Measurements from ENCODE around the gene ZNF300. TPM values are rescaled to one million over a fixed set of nuclear protein-coding genes. Genes with fewer than 3 reads are reported as not detected.
"Not testable (repeated sequence)": the region's sequence is repeated elsewhere in the genome, so short reads cannot be mapped to it uniquely, and the experiment has no call there.

The ZNF300 gene
- polyA plus RNA-seq (ENCODE audit: insufficient read length in 4 of 4) = 10 to 100 TPM; 31.6 to 48.7 (median 42.7) TPM

DNA sequence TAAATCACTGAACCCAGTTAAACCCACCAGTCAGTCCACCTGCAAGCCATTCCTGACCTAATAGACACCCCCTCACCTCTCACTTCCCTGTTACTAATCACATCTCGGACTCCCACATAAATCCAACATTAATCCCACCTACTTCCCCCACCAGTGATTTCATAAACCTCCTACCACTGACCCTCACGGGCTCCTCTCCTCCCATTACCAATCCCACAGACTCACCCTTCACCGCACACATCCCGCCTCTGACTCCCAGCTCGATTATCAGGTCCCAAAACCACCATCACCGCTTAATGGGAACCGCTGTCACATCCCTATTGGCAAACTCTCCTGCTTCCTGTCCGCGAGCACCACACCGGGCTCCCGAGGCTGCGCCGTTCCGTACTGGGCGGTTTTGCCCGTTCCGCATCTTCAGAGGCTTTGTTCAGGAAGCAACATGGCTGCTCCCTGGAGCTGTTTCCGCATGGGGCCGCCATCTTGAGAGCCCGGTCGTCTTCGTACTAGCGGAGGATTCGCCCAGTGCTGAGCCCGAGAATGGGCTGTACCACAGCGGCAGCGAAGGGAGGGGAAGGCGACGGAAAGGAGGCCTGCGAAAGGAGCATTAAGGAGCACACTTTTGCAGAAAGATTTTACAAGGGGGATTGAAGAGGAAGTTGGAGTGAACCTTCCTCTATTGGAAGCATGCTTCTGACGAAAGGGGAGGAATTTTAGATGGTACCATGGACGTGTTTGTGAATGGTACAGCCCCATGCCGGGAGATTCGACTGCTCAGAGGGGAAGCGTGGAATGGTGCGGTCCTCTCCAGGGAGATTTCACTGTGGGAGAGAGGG, at the start of gene ZNF300:
Gene ZNF300 (minus strand): TSS at position 502 of the 833 bp plus-strand sequence. CDS start 1,825 bp downstream, outside the sequence.
- DNase-seq (ENCODE audit: low read depth in 4 of 4, low spot score in 3 of 4) = peak; percentile 89 to 96 (median 94)

- no peak for DNase-seq (ENCODE audit: low read depth in 4 of 4, low spot score in 3 of 4)
Measured at GRCh38 chr5:150948539-150948938, 43.8 kb upstream of the ZNF300 start.

GRCh38 chr5:150946351-150946905, 41.6 kb upstream of the ZNF300 start:
- peak; percentile 89 to 94 (median 93) for DNase-seq (ENCODE audit: low read depth in 4 of 4, low spot score in 3 of 4)

- DNase-seq (ENCODE audit: low read depth in 4 of 4, low spot score in 3 of 4) = peak in 1 of 4 donors; percentile 12
Measured at GRCh38 chr5:150945947-150946346, 41.2 kb upstream of the ZNF300 start.

- no peak for DNase-seq (ENCODE audit: low read depth in 4 of 4, low spot score in 3 of 4)
Measured at GRCh38 chr5:150945486-150945885, 40.7 kb upstream of the ZNF300 start.

GRCh38 chr5:150931368-150931965, 26.7 kb upstream of the ZNF300 start:
- no peak for DNase-seq (ENCODE audit: low read depth in 4 of 4, low spot score in 3 of 4)

DNA sequence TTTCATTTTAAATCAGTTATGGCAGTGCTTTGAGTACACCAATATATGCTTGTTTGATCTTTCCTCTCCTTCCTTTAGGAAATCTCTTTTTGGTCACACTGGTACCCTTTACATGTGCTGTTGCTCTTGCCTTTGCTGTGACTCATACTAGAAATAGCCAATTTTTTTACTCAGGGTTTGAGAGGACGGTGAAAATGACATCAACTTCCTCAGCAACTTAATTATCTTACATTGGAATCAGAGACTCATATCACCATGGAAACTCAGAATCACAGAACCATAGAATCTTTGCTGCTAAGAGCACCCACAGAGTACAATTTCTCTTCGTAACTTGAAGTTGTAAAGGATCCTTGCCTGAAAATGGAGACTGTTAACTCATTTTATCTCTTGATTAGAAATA, 13.8 kb upstream of the ZNF300 start:
- no peak for DNase-seq (ENCODE audit: low read depth in 4 of 4, low spot score in 3 of 4)

DNA sequence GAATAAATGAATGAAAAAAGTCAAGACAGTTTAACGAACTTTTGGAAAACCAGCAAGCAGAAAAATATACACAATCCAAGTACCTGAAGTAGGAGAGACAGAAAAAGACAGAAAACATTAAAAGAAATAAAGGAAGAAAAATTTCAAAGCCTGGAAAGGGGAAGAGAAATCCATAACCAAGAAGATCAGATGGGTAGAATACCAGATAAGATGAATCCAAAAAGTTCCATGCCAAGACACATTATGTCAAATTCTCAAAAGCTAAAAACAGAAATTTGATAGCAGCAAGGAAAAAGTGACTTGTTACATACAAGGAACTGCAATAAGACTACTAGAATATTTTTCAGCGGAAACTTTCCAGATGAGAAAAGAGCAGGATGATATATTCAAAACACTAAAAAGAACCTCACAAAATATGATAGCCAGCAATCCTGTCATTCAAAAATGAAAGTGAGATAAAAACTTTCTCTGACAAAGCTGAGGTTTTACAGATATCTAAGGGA, 7.6 kb upstream of the ZNF300 start:
- no peak for DNase-seq (ENCODE audit: low read depth in 4 of 4, low spot score in 3 of 4)

- no peak for DNase-seq (ENCODE audit: low read depth in 4 of 4, low spot score in 3 of 4)
Measured at GRCh38 chr5:150905312-150905683, 518 bp upstream of the ZNF300 start.

DNA sequence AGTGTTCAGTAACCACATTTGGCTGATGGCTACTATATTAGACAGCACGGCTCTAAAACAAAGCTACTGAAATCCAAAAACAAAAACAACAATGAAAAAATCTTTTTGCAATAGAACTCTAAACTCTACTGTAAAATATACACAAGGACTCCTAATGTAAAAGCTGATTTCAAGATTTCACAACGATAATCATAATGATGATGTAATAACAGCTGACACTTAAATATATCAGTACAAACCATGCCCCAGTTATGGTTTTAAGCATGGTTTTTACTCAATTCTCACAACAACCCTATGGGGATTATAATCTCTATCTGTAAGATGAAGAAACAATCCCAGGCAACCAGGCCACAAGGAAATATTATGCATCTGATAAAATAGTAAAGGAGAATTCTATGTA, 3.3 kb downstream of the ZNF300 start:
- DNase-seq (ENCODE audit: low read depth in 4 of 4, low spot score in 3 of 4) = no peak

DNA sequence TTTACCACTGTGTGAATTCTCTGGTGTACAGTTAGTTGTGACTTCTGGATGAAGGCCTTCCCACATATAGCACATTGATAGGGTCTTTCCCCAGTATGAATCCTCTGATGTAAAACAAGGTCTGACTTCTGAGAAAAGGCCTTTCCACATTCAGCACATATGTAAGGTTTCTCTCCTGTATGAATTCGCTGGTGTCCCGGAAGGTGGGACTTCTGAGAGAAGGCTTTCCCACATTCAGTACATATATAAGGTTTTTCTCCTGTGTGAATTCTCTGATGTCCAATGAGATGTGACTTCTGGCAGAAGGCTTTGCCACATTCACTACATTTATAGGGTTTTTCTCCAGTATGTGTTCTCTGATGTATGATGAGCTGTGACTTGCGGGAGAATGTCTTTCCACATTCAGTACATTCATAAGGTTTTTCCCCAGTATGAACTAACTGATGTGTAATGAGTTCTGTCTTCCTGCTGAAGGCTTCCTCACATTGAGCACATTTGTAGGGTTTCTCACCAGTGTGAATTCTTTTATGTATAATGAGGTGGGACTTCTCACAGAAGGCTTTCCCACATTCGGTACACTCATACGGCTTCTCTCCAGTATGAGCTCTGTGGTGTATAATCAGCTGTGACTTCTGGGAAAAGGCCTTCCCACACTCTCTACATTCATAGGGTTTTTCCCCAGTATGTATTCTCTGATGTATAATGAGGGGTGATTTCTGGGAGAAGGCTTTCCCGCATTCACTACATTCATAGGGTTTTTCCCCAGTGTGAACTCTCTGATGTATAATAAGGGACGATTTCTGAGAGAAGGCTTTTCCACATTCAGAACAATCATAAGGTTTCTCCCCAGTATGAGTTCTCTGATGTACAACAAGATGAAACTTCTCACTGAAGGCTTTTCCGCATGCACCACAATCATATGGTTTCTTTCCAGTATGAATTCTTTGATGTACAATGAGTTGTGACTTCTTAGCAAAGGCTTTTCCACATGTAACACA, 9.1 kb downstream of the ZNF300 start:
- no peak for DNase-seq (ENCODE audit: low read depth in 4 of 4, low spot score in 3 of 4)

DNA sequence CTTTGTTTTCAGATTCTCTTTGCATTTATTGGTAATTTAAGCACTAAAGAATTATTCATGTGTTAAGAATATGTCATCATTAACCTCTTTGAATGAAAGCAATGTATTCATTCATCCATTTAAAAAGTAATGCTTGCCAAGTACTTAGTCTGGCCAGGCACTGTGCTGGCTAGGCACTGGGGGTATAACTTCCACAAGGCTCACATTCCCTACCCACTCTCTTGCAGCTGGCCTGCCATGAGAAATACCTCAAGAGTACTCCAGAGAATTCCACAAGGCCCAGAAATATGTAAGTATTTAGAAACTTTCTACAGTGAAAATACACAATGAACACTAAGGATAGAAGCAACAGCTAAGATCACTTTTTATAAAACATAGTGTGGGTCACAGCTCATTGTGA, 25.4 kb downstream of the ZNF300 start:
- DNase-seq (ENCODE audit: low read depth in 4 of 4, low spot score in 3 of 4) = no peak

DNA sequence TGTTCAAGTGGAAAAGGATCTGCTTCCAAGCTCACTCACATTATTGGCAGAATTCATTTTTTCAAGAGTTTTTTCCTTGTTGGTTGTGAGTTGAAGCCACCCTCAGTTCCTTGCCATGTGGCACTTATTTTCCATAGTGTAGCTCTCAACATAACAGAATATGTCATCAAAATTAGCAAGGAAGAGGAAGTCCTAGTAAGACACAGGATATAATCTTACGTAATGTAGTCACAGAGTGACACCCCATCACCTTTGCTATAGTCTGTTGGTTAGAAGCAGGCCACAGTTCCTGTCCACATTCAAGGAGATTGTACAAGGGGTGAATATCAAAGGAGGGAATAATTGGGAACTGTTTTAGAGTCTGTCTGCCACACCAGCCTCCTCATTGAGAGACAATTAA, 42.7 kb downstream of the ZNF300 start:
- no peak for DNase-seq (ENCODE audit: low read depth in 4 of 4, low spot score in 3 of 4)

GRCh38 chr5:150860246-150860821, 44.4 kb downstream of the ZNF300 start:
- DNase-seq (ENCODE audit: low read depth in 4 of 4, low spot score in 3 of 4) = no peak

DNA sequence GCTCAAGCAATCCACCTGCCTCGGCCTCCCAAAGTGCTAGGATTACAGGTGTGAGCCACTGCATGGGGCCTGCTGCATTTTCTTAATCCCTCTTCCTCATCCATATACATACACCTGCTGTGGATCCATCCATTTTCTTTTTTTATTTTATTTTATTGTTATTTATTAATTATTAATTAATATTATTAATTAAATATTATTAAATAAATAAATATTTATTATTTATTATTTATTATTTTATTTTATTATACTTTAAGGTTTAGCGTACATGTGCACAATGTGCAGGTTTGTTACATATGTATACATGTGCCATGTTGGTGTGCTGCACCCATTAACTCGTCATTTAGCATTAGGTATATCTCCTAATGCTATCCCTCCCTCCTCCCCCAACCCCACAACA, 48.1 kb downstream of the ZNF300 start:
- DNase-seq (ENCODE audit: low read depth in 4 of 4, low spot score in 3 of 4) = not testable (repeated sequence)

DNA sequence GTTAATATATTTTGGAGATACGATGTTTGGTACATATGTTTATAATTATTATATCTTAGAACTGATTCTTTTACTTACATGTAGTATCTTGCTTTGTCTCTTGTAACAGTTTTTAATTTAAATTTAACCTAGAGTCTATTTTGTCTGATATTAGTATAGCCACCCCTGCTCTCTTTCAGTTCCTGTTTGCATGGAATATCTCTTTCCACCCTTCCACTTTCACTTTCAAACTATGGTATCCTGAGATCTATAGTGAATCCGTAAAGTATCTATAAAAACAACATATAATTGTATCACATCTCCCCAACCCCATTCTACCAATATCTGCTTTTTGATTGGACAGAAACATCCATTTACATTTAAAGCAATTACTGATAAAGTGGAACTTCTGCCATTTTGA, 51.2 kb downstream of the ZNF300 start:
- no peak for DNase-seq (ENCODE audit: low read depth in 4 of 4, low spot score in 3 of 4)

- DNase-seq (ENCODE audit: low read depth in 4 of 4, low spot score in 3 of 4) = no peak
Measured at GRCh38 chr5:150851039-150851438, 53.7 kb downstream of the ZNF300 start.

DNA sequence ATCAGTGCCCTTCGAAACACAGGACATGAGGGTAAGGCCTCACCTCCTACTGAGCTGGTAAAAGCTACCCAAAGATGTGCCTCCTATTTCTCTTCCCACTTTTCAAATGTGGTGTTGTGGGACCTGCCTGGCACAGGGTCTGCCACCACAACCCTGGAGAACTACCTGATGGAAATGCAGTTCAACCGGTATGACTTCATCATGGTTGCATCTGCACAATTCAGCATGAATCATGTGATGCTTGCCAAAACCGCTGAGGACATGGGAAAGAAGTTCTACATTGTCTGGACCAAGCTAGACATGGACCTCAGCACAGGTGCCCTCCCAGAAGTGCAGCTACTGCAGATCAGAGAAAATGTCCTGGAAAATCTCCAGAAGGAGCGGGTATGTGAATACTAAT, 56.5 kb downstream of the ZNF300 start:
- no peak for DNase-seq (ENCODE audit: low read depth in 4 of 4, low spot score in 3 of 4)

DNA sequence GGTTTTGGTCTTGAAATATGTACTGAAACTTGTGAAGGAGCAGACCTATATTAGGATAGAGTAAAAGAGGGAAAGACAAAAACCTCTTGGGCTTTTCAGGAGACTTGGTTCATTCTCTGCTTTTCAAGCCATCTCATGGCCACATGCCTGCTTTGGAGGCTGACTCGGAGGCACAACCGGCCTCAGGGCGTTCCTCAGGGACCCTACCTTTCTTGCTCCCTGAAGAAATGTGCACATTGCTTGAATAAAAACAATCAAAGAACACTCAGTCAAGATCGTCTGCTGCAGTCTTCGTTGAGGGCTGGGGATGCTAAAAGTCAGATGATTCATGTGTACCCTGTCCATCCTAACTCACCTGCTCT, 57.5 kb downstream of the ZNF300 start:
- no peak for DNase-seq (ENCODE audit: low read depth in 4 of 4, low spot score in 3 of 4)

Data from right renal pelvis (tissue), 4 donors.